Measurements from ENCODE around the gene DDX59.

DNA sequence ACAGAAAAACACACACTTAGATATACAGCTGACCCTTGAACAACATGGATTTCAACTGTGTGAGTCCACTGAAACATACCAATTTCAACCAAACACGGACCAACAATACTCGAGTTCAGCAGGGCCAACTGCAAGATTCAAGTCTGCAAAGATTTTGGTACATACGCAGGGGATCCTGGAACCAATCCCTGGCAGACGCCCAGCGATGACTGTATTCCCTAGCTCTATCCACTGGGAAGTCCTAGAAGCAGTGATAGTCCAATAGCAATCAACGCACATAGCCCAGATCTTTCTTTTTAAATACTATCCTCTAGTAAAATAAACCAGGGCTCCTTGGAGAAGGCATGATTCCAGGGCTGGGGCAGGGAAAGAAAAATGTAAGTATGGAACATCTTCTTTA lies 9.0 kb downstream of the DDX59 start:
- TF ChIP-seq, protein P1, sequence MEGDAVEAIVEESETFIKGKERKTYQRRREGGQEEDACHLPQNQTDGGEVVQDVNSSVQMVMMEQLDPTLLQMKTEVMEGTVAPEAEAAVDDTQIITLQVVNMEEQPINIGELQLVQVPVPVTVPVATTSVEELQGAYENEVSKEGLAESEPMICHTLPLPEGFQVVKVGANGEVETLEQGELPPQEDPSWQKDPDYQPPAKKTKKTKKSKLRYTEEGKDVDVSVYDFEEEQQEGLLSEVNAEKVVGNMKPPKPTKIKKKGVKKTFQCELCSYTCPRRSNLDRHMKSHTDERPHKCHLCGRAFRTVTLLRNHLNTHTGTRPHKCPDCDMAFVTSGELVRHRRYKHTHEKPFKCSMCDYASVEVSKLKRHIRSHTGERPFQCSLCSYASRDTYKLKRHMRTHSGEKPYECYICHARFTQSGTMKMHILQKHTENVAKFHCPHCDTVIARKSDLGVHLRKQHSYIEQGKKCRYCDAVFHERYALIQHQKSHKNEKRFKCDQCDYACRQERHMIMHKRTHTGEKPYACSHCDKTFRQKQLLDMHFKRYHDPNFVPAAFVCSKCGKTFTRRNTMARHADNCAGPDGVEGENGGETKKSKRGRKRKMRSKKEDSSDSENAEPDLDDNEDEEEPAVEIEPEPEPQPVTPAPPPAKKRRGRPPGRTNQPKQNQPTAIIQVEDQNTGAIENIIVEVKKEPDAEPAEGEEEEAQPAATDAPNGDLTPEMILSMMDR (conservative IDR thresholded peaks at IDR 0.05): no peak
- no peak for TF ChIP-seq ZFX (IDR thresholded peaks at IDR 0.05)
